ENCODE data around the gene UROC1. TPM values are rescaled to one million over a fixed set of nuclear protein-coding genes. Genes with fewer than 3 reads are reported as not detected.

The UROC1 gene
- total RNA-seq, 1 experiment from 2014 or later = not detected

DNA sequence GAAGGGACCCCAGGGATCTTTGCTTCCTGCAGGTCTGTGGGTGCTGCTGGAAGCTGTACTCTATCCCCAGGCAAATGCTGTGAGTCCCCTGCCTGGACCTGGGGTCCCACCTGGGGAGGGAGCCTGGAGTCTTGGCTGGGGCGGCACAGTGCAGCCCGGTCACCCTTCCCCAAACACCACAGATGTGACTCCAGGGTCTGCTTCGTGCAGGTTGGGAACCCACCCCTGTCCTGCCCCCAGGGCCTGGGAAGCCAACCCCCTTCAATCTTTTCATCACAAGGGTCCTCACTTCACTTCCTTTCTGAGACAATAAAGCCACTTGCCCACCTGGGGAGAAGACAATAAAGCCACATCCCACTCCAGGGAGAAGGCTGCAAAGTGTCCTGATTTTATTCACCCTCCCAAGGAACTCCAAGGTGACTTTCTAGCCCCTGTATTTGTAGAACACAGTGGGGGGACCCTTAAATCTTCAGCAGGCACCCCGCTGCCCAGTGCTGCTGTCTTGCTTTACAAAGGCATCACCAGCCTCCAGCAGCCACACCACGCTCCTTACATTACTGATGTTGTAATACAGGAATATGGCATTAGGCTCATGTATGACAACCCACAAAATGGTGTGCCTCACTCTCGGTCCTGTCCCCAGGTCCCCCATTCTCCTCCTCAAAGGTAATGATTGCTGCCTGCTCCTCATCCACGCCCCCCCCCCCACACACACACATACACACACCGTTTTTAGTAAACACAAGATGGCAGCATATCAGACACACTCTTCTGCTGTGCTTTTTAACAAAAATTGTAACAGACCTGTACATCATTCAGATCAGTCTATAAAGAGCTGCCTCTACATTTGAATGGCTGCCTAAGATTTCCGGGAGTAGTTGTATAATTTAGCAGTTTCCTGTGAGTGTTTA, 31.2 kb upstream of the UROC1 start:
- no peak for DNase-seq (ENCODE audit: low spot score)
- in situ Hi-C loops (cut with HindIII; ENCODE audit: low sequenced_read_pairs) = no loop called here

DNA sequence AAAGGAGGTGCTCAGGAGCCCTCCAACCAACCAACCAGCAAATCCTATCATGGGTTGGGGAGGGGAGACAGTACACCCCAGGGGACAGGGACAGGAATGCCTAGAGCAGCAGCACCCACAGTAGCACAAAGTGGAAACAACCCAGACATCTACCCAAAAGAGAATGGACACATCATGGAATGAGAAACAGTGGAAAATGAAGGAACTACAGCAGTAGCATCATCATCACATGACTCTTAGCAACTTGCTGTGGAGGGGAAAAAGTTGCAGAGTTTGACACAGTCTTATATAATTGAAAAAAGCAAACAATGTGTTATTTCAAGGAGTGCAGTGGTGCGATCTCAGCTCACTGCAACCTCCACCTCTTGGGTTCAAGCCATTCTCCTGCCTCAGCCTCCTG, 30.1 kb upstream of the UROC1 start:
- DNase-seq (ENCODE audit: low spot score) = no peak
- in situ Hi-C loops (cut with HindIII; ENCODE audit: low sequenced_read_pairs) = no loop called here

DNA sequence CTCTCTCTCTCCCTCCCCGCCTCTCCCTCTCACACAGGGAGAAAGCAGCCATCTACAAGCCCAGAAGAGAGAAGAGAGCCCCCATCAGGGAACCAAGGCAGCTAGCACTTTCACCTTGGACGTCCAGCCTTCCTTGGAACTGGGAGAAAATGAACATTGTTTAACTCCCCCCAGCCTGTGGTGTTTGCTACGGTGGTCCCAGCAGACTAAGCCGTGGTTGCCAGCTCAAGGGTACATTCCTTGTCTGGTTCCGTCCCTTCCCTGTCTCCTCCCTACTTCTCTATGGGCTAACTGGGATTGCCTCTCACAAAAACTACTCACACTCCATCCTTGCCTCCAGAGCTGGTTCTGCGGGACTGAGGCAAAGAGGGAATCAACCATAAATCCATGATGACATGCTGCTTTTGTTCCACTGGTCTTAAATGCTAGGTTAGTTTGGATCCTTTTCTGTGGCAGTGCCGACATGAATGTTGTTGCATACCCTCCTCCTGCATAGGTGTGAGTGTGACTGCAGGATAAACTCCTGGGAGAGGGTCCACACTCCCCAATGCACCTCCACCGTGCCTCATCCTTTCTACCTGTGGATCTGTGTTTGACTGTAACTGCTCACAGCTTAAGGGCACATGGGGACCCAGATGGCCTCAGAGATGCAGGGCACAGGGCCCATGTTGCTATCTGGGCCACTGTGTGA, 29.1 kb upstream of the UROC1 start:
- in situ Hi-C loops (cut with HindIII; ENCODE audit: low sequenced_read_pairs) = no loop called here
- DNase-seq (ENCODE audit: low spot score) = no peak

DNA sequence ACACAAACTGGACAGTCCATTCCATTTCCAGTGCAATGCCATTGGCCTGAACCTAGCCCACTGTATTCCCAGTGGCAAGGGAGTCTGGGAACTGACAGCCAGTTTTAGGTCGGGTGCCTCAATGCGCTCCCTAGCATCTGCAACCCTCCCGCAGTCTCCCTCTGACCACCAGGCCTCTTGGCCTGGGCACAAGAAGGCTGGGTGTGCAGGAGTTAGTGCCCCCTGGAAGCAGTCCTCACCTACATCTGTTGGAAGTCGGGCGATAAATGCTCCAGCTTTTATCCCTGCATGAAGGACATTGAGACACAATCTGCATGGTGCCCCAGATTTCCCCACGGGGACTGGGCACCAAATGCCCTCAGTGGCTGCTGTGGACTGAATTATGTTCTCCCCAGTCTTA, 28.4 kb upstream of the UROC1 start:
- in situ Hi-C loops (cut with HindIII; ENCODE audit: low sequenced_read_pairs) = no loop called here

DNA sequence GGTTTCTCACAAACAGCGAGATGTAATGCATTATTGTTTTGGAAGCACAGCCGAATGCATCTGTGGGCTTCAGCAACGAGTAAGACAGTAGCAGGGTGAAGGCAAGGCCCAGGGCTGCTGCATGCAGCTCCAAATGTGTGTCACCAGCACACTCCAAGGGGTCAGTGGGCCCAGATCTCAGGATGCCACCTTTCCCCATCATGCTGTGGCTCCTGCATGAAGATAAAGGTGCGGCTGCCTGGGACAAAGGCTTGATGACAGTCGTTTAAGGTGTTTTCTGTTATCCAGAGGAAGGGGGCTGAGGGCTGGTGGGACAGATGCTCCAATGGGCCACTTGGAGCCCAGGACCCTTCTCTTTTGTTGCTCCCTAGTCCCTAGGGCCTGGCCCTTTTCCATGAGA, 28.0 kb upstream of the UROC1 start:
- no peak for DNase-seq (ENCODE audit: low spot score)
- in situ Hi-C loops (cut with HindIII; ENCODE audit: low sequenced_read_pairs) = no loop called here

More for the DNA sequence above, 28.4 kb upstream of the UROC1 start:
- DNase-seq (ENCODE audit: low spot score) = no peak

DNA sequence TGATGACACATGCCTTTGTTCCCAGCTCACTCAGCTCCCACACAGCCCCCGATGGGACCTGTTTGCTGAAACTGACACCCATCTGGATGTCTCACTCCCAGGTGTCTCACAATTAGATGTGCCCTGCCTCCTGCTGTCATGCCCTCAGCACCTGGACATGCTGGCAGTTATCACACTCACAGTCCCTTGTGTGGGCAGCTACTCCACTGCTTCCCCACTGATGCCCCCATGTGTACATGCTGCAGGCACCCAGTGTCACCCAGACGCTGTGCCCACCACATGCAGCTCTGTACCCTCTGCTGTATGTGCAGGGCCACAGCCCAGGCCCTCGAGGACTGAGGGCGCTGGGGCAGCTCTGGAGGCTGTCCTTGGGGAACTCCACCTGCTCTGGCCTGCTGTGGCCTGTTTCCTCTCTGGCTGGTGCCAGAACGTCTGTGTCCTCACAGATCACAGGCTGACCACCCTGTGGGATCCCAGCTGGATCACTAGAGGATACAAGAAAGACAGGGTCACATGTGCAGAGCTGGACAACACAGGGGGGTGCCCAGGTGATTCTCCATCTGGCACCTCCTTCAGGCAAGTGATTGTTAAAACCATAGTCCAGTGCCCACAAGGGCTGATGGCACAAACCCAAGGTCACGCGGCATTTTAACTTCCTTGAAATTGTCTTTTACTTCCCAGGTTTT, 27.2 kb upstream of the UROC1 start:
- in situ Hi-C loops (cut with HindIII; ENCODE audit: low sequenced_read_pairs) = no loop called here
- DNase-seq (ENCODE audit: low spot score) = no peak

DNA sequence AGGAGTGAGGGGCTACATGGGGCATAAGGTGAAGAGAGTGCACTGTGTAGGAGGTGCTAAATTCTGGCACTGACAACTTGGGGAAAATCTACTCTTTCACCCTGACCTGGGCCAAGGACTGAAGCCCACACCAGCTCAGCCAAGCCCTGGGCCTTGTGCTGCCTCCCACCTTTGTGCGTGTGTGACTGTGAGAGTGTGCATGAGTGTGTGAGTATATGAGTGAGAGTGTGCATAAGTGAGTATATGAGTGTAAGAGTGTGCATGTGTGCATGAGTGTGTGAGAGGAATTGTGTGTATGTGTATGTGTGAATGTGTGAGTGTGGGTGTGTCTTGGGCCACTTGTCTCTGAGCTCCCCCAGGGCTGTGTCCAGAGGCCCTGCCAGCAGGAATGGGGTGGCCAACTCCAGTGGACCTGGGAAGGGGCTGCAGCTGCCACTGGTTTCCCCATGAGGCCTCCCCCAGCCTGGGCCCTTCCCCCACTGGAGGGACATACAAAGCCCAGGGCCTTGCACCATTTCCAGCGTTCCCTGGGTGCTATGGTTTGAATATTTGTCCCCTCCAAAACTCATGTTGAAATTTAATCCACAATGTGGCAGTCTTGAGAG, 26.0 kb upstream of the UROC1 start:
- no peak for DNase-seq (ENCODE audit: low spot score)
- in situ Hi-C loops (cut with HindIII; ENCODE audit: low sequenced_read_pairs) = no loop called here

DNA sequence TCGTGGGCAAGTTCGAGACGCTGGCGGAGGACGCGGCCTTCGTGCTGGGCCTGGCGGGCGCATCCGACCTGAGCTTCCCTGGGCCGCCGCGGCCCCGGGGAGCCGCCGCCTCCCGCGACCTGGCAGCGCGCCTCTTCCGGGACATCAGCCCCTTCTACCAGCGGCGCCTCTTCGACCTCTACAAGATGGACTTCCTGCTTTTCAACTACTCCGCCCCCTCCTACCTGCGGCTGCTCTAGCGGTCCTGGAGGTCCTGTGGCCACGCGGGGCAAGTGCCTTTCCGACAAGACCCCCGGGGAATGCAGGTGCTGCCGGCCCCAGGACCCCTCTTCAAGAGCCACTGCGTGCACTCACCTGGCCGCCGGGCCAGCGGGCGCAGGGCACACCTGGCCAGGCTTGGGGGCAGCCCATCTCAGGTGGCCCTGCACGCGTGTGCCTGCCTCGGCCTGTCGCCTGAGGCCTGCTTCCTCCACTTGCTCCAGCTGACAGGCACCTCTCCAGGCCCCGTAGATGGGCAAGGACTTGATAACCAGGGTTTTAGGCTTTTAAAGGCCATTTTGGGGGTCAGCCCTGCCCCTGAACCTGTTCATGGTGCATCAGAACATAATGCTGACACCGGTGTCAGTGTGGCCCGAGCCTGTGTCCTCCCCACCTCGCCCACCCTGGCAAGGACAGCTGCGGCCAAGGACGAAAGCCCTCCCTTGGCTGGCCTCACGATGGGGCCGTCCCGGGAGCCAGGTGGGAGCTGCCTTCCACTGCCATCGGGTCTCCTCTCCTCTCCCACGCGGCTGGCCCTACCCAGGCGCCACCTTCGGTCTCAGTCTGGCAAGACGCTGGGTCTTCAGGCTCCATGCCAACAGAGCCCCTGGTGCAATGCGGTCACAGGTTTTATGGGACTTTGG, 25.0 kb upstream of the UROC1 start:
- in situ Hi-C loops (cut with HindIII; ENCODE audit: low sequenced_read_pairs) = no loop called here
- DNase-seq (ENCODE audit: low spot score) = no peak

DNA sequence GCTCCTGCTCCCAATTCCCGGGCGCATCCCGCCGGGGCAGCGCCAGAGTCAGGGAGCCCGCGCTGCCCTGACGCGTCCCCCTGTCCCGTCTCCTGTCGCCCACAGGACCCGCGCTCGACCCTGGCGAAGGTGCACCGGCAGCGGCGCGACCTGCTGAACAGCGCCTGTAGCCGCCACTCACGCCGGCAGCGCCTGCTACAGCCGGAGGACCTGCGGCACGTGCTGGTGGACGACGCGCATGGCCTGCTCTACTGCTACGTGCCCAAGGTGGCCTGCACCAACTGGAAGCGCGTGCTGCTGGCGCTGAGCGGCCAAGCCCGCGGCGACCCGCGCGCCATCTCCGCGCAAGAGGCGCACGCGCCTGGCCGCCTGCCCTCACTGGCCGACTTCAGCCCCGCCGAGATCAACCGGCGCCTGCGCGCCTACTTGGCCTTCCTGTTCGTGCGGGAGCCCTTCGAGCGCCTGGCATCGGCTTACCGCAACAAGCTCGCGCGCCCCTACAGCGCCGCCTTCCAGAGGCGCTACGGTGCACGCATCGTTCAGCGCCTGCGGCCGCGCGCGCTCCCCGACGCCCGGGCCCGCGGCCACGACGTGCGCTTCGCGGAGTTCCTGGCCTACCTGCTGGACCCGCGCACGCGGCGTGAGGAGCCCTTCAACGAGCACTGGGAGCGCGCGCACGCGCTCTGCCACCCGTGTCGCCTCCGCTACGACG, 24.2 kb upstream of the UROC1 start:
- DNase-seq (ENCODE audit: low spot score) = no peak
- in situ Hi-C loops (cut with HindIII; ENCODE audit: low sequenced_read_pairs) = no loop called here

DNA sequence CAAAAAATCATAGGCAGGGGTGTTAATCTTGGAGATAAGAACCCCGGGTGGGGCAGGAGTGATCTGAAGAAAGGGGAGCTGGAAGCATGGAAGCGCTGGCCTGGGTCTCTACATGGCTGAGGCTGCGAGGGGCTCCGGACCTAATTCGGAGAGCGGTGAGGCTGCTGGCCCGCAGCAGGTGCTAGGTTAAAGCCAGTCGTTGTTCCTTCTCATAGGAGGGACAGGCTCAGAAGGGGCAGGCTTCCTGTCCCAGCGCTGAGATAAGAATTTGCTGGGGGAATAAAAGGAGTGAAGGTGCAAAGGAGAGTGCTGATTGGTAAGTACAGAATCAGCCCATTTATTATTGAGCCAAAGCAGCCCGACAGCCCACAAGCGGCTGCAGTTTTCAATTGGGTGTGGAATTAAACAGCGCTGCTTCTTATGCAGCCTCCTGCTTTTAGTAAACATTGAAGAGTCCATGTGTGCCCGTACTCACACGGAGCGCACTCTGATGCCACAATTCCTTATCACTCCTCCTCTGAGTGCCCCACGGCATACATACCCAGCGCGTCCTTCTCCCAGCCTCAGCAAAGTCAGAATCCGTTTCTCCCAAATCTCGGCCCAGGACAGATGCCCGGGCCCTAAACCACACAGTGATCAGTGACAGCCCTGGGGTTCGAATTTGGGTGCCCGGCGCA, 23.5 kb upstream of the UROC1 start:
- DNase-seq (ENCODE audit: low spot score) = no peak
- in situ Hi-C loops (cut with HindIII; ENCODE audit: low sequenced_read_pairs) = no loop called here

DNA sequence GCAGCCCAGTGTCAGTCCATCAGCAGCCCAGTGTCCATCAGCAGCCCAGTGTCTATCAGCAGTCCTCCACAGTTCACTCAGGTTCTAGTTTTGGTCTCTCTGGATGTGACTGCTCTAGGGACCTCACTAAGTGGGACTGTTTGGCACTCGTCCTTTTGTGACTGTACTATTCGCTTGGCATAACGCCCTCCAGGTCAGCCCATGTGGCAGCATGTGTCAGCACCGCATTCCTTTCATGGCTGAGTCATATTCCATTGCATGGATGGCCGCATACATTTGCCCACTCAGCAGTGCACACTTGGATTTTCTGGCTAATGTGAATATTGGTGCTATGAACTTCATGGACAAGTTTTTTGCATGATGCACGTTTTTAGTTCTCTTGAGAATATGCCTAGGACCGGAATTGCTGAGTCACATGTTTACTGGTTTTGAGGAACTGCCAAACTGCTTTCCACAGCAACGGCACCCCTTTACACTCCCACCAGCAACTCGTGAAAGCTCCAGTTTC, 22.8 kb upstream of the UROC1 start:
- in situ Hi-C loops (cut with HindIII; ENCODE audit: low sequenced_read_pairs) = no loop called here
- DNase-seq (ENCODE audit: low spot score) = no peak

DNA sequence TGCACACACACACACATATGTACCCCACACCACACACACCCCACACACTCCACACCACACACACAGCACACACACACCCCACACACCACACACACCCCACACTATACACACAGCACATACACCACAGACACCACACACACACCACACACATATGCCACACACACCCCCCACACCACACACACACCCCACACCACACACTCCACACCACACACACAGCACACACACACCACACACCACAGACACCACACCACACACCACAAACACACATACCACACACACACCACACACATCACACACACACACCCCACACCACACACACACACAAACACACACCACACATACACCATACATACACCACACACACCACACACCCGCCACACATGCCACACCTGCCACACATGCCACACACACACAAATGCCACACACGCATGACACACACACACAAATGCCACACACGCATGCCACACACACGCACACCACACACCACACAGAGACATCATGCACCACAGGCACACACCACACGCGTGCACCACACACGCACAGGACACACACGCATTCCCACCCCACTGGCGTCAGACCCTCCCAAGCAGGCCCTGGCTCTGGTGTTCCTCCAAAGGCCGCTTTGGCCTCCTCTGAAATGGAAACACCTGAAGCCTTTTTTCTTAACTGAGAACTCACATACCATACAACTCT, 22.1 kb upstream of the UROC1 start:
- in situ Hi-C loops (cut with HindIII; ENCODE audit: low sequenced_read_pairs) = no loop called here
- no peak for DNase-seq (ENCODE audit: low spot score)

DNA sequence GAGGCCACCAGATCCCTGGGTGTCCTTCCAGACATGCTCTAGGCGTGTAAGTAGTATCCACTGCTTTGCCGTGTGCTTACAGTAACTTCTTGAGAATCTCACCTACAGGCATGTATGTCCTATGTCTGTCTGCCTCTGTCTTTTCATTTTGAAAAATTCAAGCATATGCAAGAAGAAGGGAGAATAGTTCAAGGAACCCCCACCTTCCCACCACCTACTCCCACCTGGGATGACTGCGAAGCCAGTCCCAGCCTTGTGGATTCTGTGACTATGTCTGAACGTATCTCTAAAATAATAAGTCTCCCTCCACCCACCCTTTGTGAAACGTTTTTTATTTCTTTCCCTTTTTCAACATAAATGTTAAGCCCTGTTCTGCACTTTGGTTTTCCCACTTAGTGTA, 21.4 kb upstream of the UROC1 start:
- in situ Hi-C loops (cut with HindIII; ENCODE audit: low sequenced_read_pairs) = no loop called here
- no peak for DNase-seq (ENCODE audit: low spot score)

DNA sequence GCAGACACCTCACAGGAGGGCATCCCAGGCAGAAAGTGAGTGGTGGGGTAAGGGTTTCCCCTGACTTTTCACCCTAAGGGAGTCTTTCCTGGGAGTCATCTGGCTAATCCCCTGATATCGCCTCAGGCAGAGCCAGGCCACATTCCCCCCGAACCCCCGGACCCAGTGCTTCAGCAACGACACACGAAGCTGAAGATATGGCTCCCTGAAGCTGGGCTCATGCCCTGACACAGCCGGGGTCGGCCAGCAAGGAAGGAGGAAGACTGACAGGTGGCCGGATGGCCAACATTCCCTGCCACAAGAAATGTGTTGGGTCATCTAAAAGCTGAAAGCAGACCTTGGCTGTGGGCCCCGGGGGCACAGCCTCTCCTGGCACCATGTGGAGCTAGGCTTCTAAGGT, 20.7 kb upstream of the UROC1 start:
- DNase-seq (ENCODE audit: low spot score) = no peak
- in situ Hi-C loops (cut with HindIII; ENCODE audit: low sequenced_read_pairs) = no loop called here

DNA sequence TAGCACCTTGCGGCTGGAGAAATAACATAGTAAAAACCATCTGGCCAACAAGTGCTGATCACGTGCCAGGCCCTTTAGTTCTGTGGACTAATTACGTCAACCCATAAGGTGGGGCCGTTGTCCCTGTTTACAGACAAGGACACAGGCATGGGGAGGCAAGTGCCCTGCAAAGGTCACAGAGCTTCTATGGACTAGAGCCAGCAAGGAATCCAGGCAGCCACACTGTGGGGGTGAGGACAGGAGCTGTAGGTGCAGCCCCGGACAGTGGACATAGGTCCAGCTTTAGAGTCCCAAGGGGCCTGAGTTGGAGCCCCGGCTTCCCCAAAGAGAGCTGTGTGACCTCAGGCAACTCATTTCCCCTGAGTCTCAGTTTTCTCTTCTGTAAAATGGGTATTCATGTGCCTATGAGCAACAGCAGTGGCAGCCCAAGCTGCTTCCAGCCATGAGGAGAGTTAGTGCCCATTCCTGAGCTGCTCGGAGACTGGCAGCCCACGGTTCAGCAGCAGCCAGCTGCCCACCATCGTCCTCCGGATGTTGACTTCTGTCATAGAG, 20.2 kb upstream of the UROC1 start:
- in situ Hi-C loops (cut with HindIII; ENCODE audit: low sequenced_read_pairs) = no loop called here
- DNase-seq (ENCODE audit: low spot score) = no peak

DNA sequence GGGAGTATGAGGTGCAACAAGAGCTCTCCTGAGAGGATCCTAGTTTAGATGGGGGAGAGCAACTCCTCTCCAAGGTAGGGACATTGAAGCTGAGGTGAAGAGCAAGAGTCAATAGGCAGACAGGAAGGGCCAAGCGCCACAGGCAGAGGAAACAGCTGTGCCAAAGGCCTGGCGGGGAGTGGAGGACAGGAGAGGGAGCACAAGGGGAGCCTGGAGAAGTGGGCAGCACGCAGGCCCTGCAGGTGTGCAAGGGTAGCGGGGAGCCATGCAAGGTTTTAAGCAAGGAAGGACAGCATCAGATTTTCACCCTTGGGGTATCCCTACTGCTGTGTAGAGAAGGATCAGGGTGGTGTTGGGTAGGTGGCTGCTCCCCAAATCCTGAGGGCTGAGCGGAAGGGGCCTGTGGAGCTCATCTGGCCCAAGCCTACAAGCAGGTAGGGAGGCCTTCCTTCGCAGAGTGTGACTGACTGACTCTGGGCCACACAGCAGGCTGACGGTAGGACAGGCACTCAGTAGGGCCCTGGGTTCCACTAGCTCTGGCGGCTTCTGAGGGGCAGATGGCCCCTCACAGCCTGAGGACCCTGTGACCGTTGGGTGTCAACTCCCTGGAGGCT, 19.6 kb upstream of the UROC1 start:
- in situ Hi-C loops (cut with HindIII; ENCODE audit: low sequenced_read_pairs) = no loop called here
- no peak for DNase-seq (ENCODE audit: low spot score)

Measured in G401 (cell line).